HepG2 (cell line): ENCODE measurements around the gene IPO8. TPM values are rescaled to one million over a fixed set of nuclear protein-coding genes. Genes with fewer than 3 reads are reported as not detected.

ENCODE experiments used
- ATAC-seq: fragments of 200-7000 bp; cut with Tn5 transposase; 3 replicates; pipeline ENCODE4 v1.9.1; 2020; ENCODE audit warnings: mild to moderate bottlenecking, moderate library complexity
- BruUV-seq: library from RNA; stranded (reverse); fragments of 400-500 nt; replicated peaks from 2 replicates; lab custom pipeline; 2021; lab: Mats Ljungman, UMichigan
- CTCF ChIA-PET: fragments of 300-600 bp; formaldehyde crosslinking; extraction: SDS; loops from one replicate; lab custom pipeline; 2021; ENCODE audit warnings: low total read pairs, inconsistent platforms, low intra/inter-chr PET ratio; lab: Yijun Ruan, JAX
- POLR2A ChIA-PET: fragments of 350-600 bp; sonication (Branson Sonifier 250); formaldehyde crosslinking; loops from one replicate; lab custom pipeline; 2020; ENCODE audit warnings: antibody characterized with exemption, inconsistent platforms; lab: Yijun Ruan, JAX
- DNase-seq: peaks from one replicate; pipeline ENCODE4 v3.0.0-alpha.2; 2015; ENCODE audit warnings: low spot score
- FAIRE-seq: peaks from 3 replicates; lab custom pipeline; 2011; peaks lifted over from hg19 to GRCh38; lab: Jason Lieb, UNC
- H2AFZ ChIP-seq: one replicate; pipeline ENCODE4 v1.6.1; 2011; ENCODE audit warnings: low read length, inconsistent platforms
- H3K27ac ChIP-seq: fragments of 300-600 bp; 3 replicates; pipeline ENCODE4 v1.8.0; 2011; ENCODE audit warnings: mixed run types, mild to moderate bottlenecking, mixed read lengths, low read length, inconsistent platforms; ENCODE audit not compliant: insufficient read depth; ENCODE audit errors: extremely low read length
- H3K27me3 ChIP-seq, 2 experiments: fragments of 200-600 bp in 1 of 2; 2 replicates in 1 of 2; 3 replicates in 1 of 2; pipeline versions ENCODE4 v1.6.0 to v1.8.0; 2011; ENCODE audit warnings: low read length in 2 of 2, mild to moderate bottlenecking in 2 of 2, moderate library complexity in 2 of 2, inconsistent platforms in 1 of 2; ENCODE audit not compliant: insufficient read depth in 2 of 2, control insufficient read depth in 1 of 2
- H3K36me3 ChIP-seq, 2 experiments: fragments of 200-600 bp in 1 of 2; replicated peaks in 1 of 2; 2 replicates in 1 of 2; 3 replicates in 1 of 2; pipeline versions ENCODE4 v1.5.1 to v1.8.0; 2011; ENCODE audit warnings: low read length in 2 of 2, inconsistent platforms in 1 of 2; ENCODE audit not compliant: insufficient read depth in 2 of 2, control insufficient read depth in 1 of 2
- H3K4me1 ChIP-seq: 2 replicates; pipeline ENCODE4 v1.5.1; 2012; ENCODE audit warnings: low read length, inconsistent platforms; ENCODE audit not compliant: insufficient read depth
- H3K4me2 ChIP-seq: 2 replicates; pipeline ENCODE4 v1.6.0; 2011; ENCODE audit warnings: low read depth, low read length, inconsistent platforms
- H3K4me3 ChIP-seq, 3 experiments: fragments of 200-600 bp in 1 of 3; sonication (generic), shearing (Covaris generic) in 1 of 3; replicated peaks in 1 of 3; 2 replicates each; pipeline ENCODE4 v1.5.1; 2011 to 2016; ENCODE audit warnings: low read length in 3 of 3, inconsistent platforms in 2 of 3, low read depth in 2 of 3, mild to moderate bottlenecking in 2 of 3, control low read depth in 1 of 3, mixed read lengths in 1 of 3; ENCODE audit not compliant: insufficient read depth in 1 of 3
- H3K79me2 ChIP-seq: one replicate; pipeline ENCODE4 v1.6.1; 2011; ENCODE audit warnings: low read length, inconsistent platforms; ENCODE audit not compliant: insufficient read depth
- H3K9ac ChIP-seq: 2 replicates; pipeline ENCODE4 v1.6.0; 2011; ENCODE audit warnings: mild to moderate bottlenecking, low read depth, low read length, inconsistent platforms; ENCODE audit not compliant: insufficient read depth
- H3K9me3 ChIP-seq: 2 replicates; pipeline ENCODE4 v1.5.1; 2012; ENCODE audit warnings: mild to moderate bottlenecking, low read length
- H4K20me1 ChIP-seq: 2 replicates; pipeline ENCODE4 v1.6.0; 2011; ENCODE audit warnings: inconsistent platforms, mild to moderate bottlenecking, low read length, moderate library complexity; ENCODE audit not compliant: insufficient read depth
- ADNP ChIP-seq: sonication (generic); formaldehyde crosslinking; IDR thresholded peaks from 2 replicates; pipeline ENCODE4 v1.4.0; 2020; ENCODE audit warnings: missing genetic modification reagents
- ASH2L ChIP-seq: fragments of 300-600, 200-600 bp; sonication (generic); IDR thresholded peaks from 2 replicates; pipeline ENCODE4 v1.7.0; 2017; ENCODE audit warnings: low read depth, mild to moderate bottlenecking, moderate library complexity, mixed read lengths, low read length; ENCODE audit not compliant: insufficient read length
- FOXP1 ChIP-seq, 2 experiments: fragments of 450-650 bp in 1 of 2; IDR thresholded peaks; 2 replicates each; pipeline ENCODE4 v1.6.1; 2017 to 2018; ENCODE audit warnings: antibody characterized with exemption in 1 of 2
- SOX13 ChIP-seq, 3 experiments: fragments of 450-650 bp in 1 of 3; sonication (generic) in 1 of 3; formaldehyde crosslinking in 1 of 3; IDR thresholded peaks in 2 of 3; conservative IDR thresholded peaks in 1 of 3; 2 replicates each; pipeline versions ENCODE4 v1.5.0 to v1.6.1; 2016 to 2020; ENCODE audit warnings: antibody characterized with exemption in 1 of 3, mild to moderate bottlenecking in 1 of 3, missing compliant biosample characterization in 1 of 3, missing genetic modification reagents in 1 of 3, moderate library complexity in 1 of 3
- TCF12 ChIP-seq, 2 experiments: fragments of 450-650 bp in 1 of 2; sonication (generic) in 1 of 2; formaldehyde crosslinking in 1 of 2; IDR thresholded peaks; 2 replicates each; pipeline versions ENCODE4 v1.6.1 to v1.8.0; 2017 to 2022; ENCODE audit warnings: antibody characterized with exemption in 1 of 2, mild to moderate bottlenecking in 1 of 2, missing genetic modification reagents in 1 of 2, moderate library complexity in 1 of 2
- TOE1 ChIP-seq: sonication (generic); formaldehyde crosslinking; IDR thresholded peaks from 2 replicates; pipeline ENCODE4 v1.4.0; 2020; ENCODE audit warnings: mild to moderate bottlenecking, missing genetic modification reagents
- ZNF101 ChIP-seq: sonication (generic); formaldehyde crosslinking; IDR thresholded peaks from 2 replicates; pipeline ENCODE4 v1.4.0; 2020; ENCODE audit warnings: mild to moderate bottlenecking, low read depth, missing genetic modification reagents, borderline replicate concordance
- ZNF562 ChIP-seq: sonication (generic); formaldehyde crosslinking; IDR thresholded peaks from 2 replicates; pipeline ENCODE4 v1.8.0; 2022; ENCODE audit warnings: missing genetic modification reagents, borderline replicate concordance
- WGBS: methylation state at CpG from one replicate; pipeline ENCODE4 v1.1.6; 2017; ENCODE audit warnings: low lambda C conversion rate; 5-methylcytosine and 5-hydroxymethylcytosine counted together
- in situ Hi-C: cut with HindIII; loops from 2 replicates; pipeline ENCODE4 v1.10.0; 2017; ENCODE audit warnings: low pct_unique_long_range_greater_than_20kb; ENCODE audit not compliant: extremely low pct_ligation_motif_present
- intact Hi-C: fragments of 100-400 bp; cut with micrococcal nuclease; formaldehyde crosslinking; loops from one replicate; pipeline ENCODE4 v1.10.0; 2022; ENCODE audit not compliant: unreplicated experiment
- polyA plus RNA-seq, 8 experiments: library from polyadenylated mRNA; depleted of rRNA in 3 of 8; stranded (reverse) in 7 of 8; unstranded in 1 of 8; fragments of >200 nt; fragmentation: Illumina TruSeq in 4 of 8; extraction: Trizol in 4 of 8; gene quantifications; 2 replicates each; pipeline versions ENCODE4 v1.2.1 to v1.2.3, GENCODE V29; 2011 to 2016; ENCODE audit warnings: low read depth in 4 of 8, missing spikeins in 1 of 8, mixed read lengths in 1 of 8; ENCODE audit not compliant: insufficient read depth in 1 of 8
- total RNA-seq, 5 experiments: library from RNA; depleted of rRNA; stranded (reverse); fragments of >200 nt; fragmentation: Illumina TruSeq; extraction: Trizol; gene quantifications; 2 replicates each; pipeline ENCODE4 v1.2.3, GENCODE V29; 2016; ENCODE audit warnings: low read depth in 1 of 5
- TF ChIP-seq, protein P1 (sequence below): sonication (generic); formaldehyde crosslinking; IDR thresholded peaks from 2 replicates; pipeline ENCODE4 v1.5.0; 2020; ENCODE audit warnings: missing genetic modification reagents
- TF ChIP-seq, protein P2 (sequence below), 2 experiments: fragments of 450-650 bp in 1 of 2; sonication (generic) in 1 of 2; formaldehyde crosslinking; IDR thresholded peaks; 2 replicates each; pipeline versions ENCODE4 v1.5.0 to v1.8.0; 2020 to 2022; ENCODE audit warnings: mild to moderate bottlenecking in 1 of 2, missing genetic modification reagents in 1 of 2
- TF ChIP-seq, protein P3 (sequence below): sonication (generic); formaldehyde crosslinking; conservative IDR thresholded peaks from 2 replicates; pipeline ENCODE4 v1.4.0; 2020; ENCODE audit warnings: mild to moderate bottlenecking, missing genetic modification reagents, moderate library complexity

The IPO8 gene
- total and polyA plus RNA-seq, 2 of the 13 experiments (the other 11 are each of a cell fraction or from before 2014, with no cell fraction given), result 6.3 to 21.8 TPM

DNA sequence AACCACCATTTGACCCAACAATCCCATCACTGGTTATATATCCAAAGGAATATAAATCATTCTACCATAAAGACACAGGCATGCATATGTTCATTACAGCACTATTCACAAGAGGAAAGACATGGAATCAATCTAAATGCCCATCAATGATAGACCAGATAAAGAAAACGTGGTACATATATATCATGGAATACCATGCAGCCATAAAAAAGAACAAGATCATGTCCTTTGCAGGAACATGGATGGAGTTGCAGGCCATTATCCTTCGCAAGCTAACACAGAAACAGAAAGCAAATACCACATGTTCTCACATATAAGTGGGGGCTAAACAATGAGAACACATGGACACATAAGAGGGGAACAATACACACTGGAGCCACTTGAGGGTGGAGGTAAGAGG is 43.4 kb upstream of the IPO8 start:
- no peaks in the 10 kb centered on the region for H3K9me3 ChIP-seq
- POLR2A ChIA-PET, result no interaction called here

DNA sequence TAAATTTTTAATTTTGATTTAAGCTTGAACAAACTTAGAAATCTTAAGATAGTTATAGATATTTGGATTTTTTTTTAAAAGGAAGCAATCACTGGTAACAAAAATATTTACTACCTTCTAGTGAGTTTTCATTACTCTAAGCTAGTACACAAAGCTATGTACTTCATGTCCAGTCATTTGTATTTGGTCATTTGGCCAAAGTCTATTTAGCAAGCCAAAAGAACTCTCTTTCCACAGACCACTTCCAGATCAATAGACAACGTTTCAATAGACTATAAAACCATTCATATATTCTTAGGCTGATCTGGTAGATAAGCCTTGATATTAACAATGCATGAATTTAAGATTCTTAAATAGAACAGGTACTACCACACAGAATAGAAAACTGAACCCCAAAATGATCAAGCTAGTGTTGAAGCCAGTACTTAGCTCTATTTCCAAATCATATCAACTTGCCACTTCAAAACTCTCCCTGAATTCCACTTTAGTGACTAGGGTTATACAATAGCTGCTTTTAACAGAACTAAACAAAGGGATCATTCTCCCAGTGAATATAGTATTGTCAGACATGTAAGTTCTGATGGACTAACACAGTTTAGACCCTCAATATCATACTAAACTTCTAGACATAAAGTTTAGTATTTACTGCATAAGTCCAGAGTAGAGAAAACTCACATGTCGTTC is 37.4 kb upstream of the IPO8 start:
- peaks cover 7 to 23% of the 10 kb centered on the region in 2 experiments; a peak in 4 of 5 replicates for H3K36me3 ChIP-seq
- ATAC-seq (peak; percentile 76), FAIRE-seq (no peak), DNase-seq (peak; percentile 48)
- intact Hi-C loops, result loop anchor here (2.0 kb wide), 1 partner anchor 22 kb away; the partner anchor contains the start of gene CAPRIN2
- H3K4me1 ChIP-seq, result peaks cover 57% of the 10 kb centered on the region
- in situ Hi-C loops, result no loop called here
- H3K79me2 ChIP-seq, result no peaks in the 10 kb centered on the region
- H3K9ac ChIP-seq, result no peak overlapping the region
- H3K27me3 ChIP-seq, result no peaks in the 10 kb centered on the region
- ChIA-PET CTCF (no interaction called here), POLR2A (interaction anchor here (1.2 to 1.3 kb wide), 5 partner anchors 13 to 63 kb away, joined by 3 to 5 read pairs (median 3); partner anchors contain the start of genes CAPRIN2 and IPO8)
- no peak overlapping the region for H2AFZ ChIP-seq
- WGBS, result 30% methylated on average over 2 of the region's 2 CpGs
- H3K4me2 ChIP-seq, result peak overlapping the region; percentile 25
- no peak overlapping the region for H3K4me3 ChIP-seq
- no peaks in the 10 kb centered on the region for H4K20me1 ChIP-seq
- no peaks in the 10 kb centered on the region for H3K9me3 ChIP-seq
- no TSS peak for BruUV-seq
- peak overlapping the region; percentile 44 for H3K27ac ChIP-seq
- TF ChIP-seq, protein P1, sequence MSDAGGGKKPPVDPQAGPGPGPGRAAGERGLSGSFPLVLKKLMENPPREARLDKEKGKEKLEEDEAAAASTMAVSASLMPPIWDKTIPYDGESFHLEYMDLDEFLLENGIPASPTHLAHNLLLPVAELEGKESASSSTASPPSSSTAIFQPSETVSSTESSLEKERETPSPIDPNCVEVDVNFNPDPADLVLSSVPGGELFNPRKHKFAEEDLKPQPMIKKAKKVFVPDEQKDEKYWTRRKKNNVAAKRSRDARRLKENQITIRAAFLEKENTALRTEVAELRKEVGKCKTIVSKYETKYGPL, result no peak
- TF ChIP-seq ZNF562 (CRISPR knock-in tag) (no peak), TCF12 (IDR thresholded peaks at IDR 0.05) (no peak), TCF12 (CRISPR knock-in tag; IDR thresholded peaks at IDR 0.05) (no peak), FOXP1 (IDR thresholded peaks at IDR 0.05) (no peak), FOXP1 (CRISPR knock-in tag; IDR thresholded peaks at IDR 0.05) (peak; percentile 17; the same call in 1 of the 2 replicates), SOX13 (IDR thresholded peaks at IDR 0.05) (no peak), SOX13 (CRISPR knock-in tag; conservative IDR thresholded peaks at IDR 0.05 in 1 of 2, IDR thresholded peaks at IDR 0.05 in 1 of 2) (peak in 1 of 2 experiments; percentile 21; a peak in 1 of 4 replicates), ASH2L (peak; percentile 65)
- TF ChIP-seq, protein P2, sequence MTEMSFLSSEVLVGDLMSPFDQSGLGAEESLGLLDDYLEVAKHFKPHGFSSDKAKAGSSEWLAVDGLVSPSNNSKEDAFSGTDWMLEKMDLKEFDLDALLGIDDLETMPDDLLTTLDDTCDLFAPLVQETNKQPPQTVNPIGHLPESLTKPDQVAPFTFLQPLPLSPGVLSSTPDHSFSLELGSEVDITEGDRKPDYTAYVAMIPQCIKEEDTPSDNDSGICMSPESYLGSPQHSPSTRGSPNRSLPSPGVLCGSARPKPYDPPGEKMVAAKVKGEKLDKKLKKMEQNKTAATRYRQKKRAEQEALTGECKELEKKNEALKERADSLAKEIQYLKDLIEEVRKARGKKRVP (CRISPR knock-in tag; IDR thresholded peaks at IDR 0.05), result no peak
- TF ChIP-seq, protein P3, sequence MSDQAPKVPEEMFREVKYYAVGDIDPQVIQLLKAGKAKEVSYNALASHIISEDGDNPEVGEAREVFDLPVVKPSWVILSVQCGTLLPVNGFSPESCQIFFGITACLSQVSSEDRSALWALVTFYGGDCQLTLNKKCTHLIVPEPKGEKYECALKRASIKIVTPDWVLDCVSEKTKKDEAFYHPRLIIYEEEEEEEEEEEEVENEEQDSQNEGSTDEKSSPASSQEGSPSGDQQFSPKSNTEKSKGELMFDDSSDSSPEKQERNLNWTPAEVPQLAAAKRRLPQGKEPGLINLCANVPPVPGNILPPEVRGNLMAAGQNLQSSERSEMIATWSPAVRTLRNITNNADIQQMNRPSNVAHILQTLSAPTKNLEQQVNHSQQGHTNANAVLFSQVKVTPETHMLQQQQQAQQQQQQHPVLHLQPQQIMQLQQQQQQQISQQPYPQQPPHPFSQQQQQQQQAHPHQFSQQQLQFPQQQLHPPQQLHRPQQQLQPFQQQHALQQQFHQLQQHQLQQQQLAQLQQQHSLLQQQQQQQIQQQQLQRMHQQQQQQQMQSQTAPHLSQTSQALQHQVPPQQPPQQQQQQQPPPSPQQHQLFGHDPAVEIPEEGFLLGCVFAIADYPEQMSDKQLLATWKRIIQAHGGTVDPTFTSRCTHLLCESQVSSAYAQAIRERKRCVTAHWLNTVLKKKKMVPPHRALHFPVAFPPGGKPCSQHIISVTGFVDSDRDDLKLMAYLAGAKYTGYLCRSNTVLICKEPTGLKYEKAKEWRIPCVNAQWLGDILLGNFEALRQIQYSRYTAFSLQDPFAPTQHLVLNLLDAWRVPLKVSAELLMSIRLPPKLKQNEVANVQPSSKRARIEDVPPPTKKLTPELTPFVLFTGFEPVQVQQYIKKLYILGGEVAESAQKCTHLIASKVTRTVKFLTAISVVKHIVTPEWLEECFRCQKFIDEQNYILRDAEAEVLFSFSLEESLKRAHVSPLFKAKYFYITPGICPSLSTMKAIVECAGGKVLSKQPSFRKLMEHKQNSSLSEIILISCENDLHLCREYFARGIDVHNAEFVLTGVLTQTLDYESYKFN (CRISPR knock-in tag), result peak; percentile 43; the same call in 1 of the 2 replicates

More for the DNA sequence above, 43.4 kb upstream of the IPO8 start:
- FAIRE-seq, result no peak
- DNase-seq, result no peak
- Histone ChIP-seq H3K4me3 (no peak overlapping the region), H3K27me3 (no peaks in the 10 kb centered on the region), H3K36me3 (peaks cover 0 to 28% of the 10 kb centered on the region in 2 experiments; a peak in 3 of 5 replicates), H3K9ac (no peak overlapping the region), H3K4me2 (no peak overlapping the region), H3K79me2 (peaks cover 15% of the 10 kb centered on the region), H3K27ac (no peak overlapping the region), H4K20me1 (no peaks in the 10 kb centered on the region), H3K4me1 (peaks cover 2% of the 10 kb centered on the region; the same call in 1 of the 2 replicates), H2AFZ (no peak overlapping the region)
- in situ Hi-C loops (no loop called here), intact Hi-C loops (no loop called here)
- CTCF ChIA-PET, result no interaction called here
- no peak for ATAC-seq
- TF ChIP-seq TOE1 (no peak), ZNF101 (CRISPR knock-in tag) (no peak), ADNP (no peak)
- no TSS peak for BruUV-seq
- WGBS, result 91% methylated on average over 2 of the region's 2 CpGs
